WI38 (cell line): ENCODE measurements around the gene CCNY.
"Not testable (repeated sequence)": the region's sequence is repeated elsewhere in the genome, so short reads cannot be mapped to it uniquely, and the experiment has no call there.

Experiments
- H3K4me3 ChIP-seq: 2 replicates; pipeline ENCODE4 v1.5.1; 2011; ENCODE audit warnings: low read depth, mild to moderate bottlenecking, control low read depth, low read length
- TF ChIP-seq, protein P1 (sequence below): IDR thresholded peaks from 2 replicates; pipeline ENCODE4 v1.5.1; 2012; ENCODE audit warnings: low read depth, mild to moderate bottlenecking, control low read depth, low read length

The CCNY gene

DNA sequence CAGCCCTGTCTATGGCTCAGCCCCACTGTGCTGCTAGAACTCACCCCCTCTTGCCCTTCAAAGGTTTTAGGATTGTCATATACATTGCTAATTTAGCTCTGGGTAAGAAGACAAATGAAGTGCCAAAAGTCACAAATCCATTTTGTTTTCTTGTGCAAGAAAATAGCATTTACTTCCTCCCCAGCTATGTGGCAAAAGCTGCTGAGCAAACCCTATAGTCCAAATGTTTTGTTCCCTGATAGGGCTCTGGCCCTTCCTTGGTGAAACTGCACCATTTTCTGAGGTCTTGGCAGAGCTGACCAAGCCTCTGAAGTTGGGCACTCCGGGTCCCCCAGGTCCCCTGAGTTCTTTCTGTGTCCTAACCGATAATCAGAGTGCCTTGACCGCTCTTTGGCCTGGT lies 184.7 kb downstream of the CCNY start:
- no peak overlapping the region for H3K4me3 ChIP-seq
- TF ChIP-seq, protein P1, sequence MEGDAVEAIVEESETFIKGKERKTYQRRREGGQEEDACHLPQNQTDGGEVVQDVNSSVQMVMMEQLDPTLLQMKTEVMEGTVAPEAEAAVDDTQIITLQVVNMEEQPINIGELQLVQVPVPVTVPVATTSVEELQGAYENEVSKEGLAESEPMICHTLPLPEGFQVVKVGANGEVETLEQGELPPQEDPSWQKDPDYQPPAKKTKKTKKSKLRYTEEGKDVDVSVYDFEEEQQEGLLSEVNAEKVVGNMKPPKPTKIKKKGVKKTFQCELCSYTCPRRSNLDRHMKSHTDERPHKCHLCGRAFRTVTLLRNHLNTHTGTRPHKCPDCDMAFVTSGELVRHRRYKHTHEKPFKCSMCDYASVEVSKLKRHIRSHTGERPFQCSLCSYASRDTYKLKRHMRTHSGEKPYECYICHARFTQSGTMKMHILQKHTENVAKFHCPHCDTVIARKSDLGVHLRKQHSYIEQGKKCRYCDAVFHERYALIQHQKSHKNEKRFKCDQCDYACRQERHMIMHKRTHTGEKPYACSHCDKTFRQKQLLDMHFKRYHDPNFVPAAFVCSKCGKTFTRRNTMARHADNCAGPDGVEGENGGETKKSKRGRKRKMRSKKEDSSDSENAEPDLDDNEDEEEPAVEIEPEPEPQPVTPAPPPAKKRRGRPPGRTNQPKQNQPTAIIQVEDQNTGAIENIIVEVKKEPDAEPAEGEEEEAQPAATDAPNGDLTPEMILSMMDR, result no peak

DNA sequence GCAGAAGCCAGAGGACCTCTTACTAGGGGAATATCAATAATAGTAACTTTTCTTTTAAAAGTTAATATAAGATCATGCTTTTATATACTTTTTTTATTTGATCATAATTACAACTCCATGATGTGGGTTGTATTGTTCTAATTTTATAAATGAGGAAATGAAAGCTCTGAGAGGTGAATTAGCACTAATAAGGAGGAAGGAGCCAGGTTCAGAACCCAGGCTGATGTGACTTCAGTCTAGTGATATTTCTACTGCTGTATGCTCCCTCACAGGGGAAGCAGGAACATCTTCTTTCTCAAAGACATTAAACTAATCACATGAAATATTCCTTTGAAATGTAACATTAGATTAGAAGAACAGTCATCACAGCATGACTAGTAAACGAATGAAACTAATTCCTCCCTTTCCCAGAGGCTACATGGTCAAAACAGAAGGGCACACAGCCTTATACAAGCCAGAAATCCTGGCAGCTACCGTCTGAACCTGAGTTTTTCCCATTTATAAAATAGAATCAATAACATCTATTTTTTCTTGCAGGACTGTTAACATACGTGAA lies 187.4 kb downstream of the CCNY start:
- no peak overlapping the region for H3K4me3 ChIP-seq
- TF ChIP-seq, protein P1, result no peak

DNA sequence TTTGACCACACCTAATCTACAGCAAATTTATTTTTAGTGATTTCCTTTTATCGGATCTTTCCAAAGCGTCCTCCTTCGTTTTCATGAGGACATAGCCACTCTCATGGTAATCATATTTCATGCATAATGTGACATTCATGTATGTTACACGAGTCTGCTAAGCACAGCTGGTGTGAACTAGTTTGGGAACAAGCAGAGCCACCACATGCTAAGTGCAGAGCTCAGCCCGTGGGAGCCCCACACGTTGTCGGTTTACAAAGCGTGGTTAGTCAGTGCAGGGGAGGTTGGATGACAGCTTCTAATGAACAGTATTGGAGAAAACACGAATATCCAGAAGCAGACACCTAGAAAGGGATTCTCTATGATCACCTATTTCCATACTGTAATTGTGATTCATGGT lies 190.4 kb downstream of the CCNY start:
- no peak overlapping the region for H3K4me3 ChIP-seq
- TF ChIP-seq, protein P1, result no peak

DNA sequence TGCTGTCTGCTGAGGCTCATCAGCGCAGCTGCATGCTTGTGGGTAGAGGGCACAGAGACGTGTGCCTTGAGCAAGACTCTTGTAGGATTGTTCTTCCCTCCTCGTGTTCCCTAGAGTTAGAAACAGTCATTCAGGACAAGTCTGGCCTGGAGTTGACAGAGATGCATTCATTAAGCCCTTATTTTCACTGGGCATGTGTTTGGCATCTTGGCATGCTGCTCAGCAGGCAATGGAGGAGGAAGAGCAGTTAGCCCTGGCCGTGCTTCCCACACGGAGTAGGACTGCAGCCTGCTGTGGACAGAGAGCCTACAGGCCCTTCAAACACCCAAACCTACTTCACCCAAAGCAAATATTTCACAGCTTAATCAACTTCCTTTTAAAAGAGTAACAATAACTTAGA lies 195.8 kb downstream of the CCNY start:
- TF ChIP-seq, protein P1, result no peak
- no peak overlapping the region for H3K4me3 ChIP-seq

DNA sequence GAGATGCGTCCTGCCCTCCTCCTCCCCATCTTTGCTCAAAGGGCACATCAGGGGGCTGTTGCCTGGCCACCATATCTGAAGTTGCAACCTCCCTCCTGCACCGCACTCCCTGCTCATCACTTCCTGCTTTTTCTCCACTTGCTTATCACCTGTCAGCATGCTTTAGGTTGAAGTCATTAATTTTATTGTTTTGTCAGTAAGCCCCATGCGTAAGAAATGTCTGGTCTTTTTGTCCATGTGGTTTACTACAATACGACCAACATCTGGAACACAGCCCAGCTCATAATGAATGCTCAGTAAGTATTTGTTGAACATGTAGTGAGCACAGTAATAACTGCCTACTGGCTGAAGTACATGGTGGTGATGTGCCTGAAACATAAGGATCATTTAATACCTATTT lies 197.3 kb downstream of the CCNY start:
- TF ChIP-seq, protein P1, result no peak
- H3K4me3 ChIP-seq, result no peak overlapping the region

DNA sequence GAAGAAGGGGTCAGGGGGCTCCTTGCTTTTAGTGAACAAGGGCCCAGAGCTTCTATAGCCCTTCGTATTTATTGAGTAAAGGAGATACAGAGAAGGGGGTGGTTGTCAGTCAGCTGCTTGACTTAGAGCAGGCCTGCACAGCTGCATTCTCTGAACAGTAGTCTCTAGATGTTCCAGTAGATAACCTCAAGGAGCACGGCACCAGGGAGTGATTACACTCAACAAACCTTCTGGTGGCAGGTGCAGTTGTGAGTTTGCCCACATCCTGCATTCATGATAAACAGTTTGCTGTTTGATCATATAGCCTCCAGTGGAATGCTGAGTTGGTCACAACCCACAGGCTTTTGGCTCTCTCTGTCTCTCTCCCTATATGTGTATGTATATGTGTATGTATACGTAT lies 198.8 kb downstream of the CCNY start:
- TF ChIP-seq, protein P1, result no peak
- H3K4me3 ChIP-seq, result no peak overlapping the region

DNA sequence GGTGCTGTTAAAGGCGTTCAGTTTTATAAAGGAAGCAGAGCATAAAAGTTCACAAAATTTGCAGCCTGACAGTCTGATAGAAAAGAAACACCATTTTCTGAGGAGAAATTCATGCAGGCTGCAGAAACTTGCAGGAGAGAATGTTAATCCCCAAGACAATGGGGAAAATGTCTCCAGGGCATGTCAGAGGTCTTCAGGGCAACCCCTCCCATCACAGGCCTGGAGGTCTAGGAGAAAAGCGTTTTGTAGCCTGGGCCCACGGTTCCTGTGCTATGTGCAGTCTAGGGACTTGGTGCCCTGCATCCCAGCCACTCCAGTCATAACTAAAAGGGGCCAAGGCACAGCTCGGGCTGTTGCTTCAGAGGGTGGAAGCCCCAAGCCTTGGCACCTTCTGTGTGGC lies 200.5 kb downstream of the CCNY start:
- H3K4me3 ChIP-seq, result no peak overlapping the region
- TF ChIP-seq, protein P1, result no peak

DNA sequence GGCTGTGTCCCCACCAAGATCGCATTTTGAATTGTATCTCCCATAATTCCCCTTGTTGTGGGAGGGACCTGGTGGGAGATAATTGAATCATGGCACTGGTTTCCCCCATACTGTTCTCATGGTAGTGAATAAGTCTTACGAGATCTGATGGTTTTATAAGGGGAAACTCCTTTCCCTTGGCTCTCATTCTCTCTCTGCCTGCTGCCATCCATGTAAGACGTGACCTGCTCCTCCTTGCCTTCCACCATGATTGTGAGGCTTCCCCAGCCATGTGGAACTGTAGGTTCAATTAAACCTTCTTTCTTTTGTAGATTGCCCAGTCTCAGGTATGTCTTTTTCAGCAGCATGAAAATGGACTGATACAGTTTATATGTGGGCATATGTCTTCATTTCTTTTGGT lies 201.6 kb downstream of the CCNY start:
- H3K4me3 ChIP-seq, result not testable (repeated sequence)
